DMS79 (cell line): ENCODE measurements around the gene SDHAF3.
A peak's percentile ranks its signal among the peaks of the same experiment; 100 is the strongest.
"Not testable (repeated sequence)": the region's sequence is repeated elsewhere in the genome, so short reads cannot be mapped to it uniquely, and the experiment has no call there.

ENCODE experiments used
- DNase-seq: peaks from one replicate; lab custom pipeline; 2025; lab: John Stamatoyannopoulos, UW

The SDHAF3 gene

DNA sequence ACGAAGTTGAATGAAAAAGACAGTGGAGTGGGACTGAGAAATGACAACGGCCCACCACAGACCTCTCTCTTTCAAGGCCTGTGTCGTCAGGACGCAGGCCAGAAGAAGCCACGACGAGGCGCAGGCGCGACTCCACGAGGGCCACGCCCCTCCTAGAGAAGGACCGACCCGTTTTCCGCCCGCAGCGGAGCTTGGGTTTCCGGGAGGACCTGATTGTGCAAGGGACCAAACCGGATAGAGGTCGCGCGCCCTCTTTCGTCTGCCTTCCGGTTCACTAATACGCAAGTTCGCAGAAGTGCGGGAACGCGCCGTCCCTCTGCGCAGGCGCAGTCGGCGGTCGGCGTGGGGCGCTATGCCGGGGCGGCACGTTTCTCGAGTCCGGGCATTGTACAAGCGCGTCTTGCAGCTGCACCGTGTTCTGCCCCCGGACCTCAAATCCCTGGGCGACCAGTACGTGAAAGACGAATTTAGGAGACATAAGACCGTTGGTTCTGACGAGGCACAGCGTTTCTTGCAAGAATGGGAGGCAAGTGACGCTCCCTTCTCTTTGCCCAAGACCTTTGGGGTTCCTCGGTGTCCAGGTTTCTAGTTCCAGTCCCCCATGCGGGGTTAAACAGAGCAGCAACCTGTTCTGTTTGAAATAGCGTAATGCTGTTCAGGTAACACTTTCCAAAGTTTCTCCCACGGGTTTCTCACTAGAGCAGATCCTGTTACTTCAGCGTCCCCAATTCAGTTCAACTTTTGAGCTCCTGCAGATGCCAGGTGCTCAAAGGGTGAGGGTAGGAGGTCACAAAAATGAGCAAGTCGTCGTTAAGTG, at the start of gene SDHAF3:
SDHAF3 (plus strand) TSS at position 327 of the 817 bp plus-strand sequence; CDS start at position 353, 26 bp downstream.
- DNase-seq: peak; percentile 94

DNA sequence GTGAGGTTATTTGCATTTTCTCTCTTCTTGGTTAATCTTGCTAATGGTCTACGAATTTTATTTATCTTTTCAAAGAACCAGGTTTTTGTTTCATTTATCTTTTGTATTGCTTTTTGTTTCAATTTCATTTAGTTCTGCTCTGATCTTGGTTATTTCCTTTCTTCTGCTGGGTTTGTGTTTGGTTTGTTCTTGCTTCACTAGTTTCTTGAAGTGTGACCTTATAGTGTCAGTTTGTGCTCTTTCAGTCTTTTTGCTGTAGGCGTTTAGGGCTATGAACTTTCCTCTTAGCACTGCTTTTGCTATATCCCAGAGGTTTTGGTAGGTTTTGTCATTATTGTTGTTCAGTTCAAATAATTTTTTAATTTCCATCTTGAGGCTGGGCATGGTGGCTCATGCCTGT, 45.5 kb upstream of the SDHAF3 start:
- DNase-seq: not testable (repeated sequence)

- no peak for DNase-seq
Observed at GRCh38 chr7:97075928-97076327, 41.6 kb upstream of the SDHAF3 start.

- no peak for DNase-seq
Observed at GRCh38 chr7:97078023-97078969, 39.2 kb upstream of the SDHAF3 start.

- DNase-seq: no peak
Observed at GRCh38 chr7:97079300-97079699, 38.2 kb upstream of the SDHAF3 start.

GRCh38 chr7:97081521-97082300, 35.8 kb upstream of the SDHAF3 start:
- DNase-seq: no peak

GRCh38 chr7:97088364-97088763, 29.1 kb upstream of the SDHAF3 start:
- DNase-seq: no peak

- no peak for DNase-seq
Observed at GRCh38 chr7:97089771-97090170, 27.7 kb upstream of the SDHAF3 start.

- DNase-seq: no peak
Observed at GRCh38 chr7:97090761-97091353, 26.6 kb upstream of the SDHAF3 start.

- DNase-seq: no peak
Observed at GRCh38 chr7:97094284-97094930, 23.1 kb upstream of the SDHAF3 start.

DNA sequence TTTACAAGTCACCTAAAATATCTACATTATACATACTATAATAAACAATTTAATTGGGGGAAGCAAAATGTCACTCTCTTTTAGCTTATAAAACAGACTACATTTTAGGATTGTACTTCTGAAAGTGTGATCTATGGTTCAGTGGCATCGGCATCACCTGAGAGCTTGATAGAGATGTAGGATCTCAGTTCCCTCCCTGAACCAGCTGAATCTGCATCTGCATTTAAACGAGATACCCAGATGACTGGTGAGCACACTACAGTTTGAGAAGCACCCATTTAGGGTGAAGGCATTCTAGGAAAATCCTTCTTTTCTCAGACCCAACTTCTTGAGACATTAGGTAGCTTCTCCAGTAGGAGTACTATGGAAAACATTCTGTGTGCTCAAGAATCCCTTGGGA, 21.5 kb upstream of the SDHAF3 start:
- no peak for DNase-seq

DNA sequence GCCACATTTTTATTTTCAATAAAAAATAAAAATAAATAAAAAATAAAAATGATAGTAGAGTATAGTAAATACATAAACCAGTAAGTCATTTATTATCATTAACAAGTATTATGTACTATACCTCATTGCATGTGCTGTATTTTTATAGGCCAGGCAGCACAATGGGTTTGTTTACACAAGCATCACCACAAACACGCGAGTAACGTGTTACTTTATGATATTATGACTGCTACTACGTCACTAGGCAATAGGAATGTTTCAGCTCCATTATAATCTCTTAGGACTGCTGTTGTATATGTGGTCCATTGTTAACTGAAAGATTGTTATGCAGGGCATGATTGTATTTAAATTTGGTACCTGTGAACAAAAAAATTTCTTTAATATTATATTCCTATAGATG, 20.8 kb upstream of the SDHAF3 start:
- no peak for DNase-seq

GRCh38 chr7:97104719-97105238, 12.7 kb upstream of the SDHAF3 start:
- DNase-seq: peak; percentile 45

DNA sequence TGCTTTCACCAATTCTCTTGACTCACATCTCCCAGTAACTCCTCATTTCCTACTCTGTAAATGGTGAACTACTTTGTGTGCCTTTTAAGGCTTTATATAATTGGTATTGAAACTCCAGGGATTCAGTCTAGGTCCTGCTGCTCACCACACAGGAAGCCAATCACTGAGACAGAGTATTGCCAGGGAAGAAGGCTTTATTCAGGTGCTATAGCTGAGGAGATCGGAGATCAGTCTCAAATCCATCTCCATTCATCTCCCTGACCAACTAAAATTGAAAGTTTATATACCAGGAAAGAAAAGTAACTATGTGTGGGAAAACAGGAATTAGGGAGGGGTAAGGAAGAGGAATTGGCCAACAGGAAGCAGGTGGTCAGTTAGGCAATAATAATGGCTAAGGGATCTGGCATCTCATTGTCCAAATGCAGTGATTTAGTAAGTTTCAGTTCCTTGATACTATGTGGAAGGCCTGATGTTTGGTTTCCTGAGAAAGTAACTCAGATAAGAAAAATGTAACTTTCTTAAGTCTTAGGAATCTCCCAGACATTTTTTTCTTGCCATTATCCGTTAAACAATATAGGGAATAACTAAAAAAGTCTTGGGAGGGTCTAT, 10.2 kb upstream of the SDHAF3 start:
- DNase-seq: no peak

- DNase-seq: no peak
Observed at GRCh38 chr7:97116308-97116707, 1.2 kb upstream of the SDHAF3 start.

DNA sequence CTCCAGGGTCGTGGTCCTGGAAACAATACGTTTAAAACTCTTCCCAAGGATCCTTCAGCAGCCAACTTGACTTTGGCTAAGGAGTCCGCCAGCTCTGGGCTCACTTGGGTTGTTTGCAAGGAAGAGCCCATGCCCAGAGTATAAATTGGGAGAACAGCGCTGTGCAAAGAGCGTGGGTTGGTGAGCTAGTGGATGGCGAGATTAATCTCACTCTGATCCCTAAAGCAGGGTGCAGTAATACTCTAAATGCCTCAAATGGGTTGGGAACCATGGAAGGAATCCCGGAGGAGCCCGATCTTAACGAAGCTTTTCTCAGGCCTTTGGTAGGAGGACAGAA, 495 bp upstream of the SDHAF3 start:
- no peak for DNase-seq

- DNase-seq: no peak
Observed at GRCh38 chr7:97118306-97118917, 914 bp downstream of the SDHAF3 start.

- DNase-seq: no peak
Observed at GRCh38 chr7:97119747-97120146, 2.2 kb downstream of the SDHAF3 start.

DNA sequence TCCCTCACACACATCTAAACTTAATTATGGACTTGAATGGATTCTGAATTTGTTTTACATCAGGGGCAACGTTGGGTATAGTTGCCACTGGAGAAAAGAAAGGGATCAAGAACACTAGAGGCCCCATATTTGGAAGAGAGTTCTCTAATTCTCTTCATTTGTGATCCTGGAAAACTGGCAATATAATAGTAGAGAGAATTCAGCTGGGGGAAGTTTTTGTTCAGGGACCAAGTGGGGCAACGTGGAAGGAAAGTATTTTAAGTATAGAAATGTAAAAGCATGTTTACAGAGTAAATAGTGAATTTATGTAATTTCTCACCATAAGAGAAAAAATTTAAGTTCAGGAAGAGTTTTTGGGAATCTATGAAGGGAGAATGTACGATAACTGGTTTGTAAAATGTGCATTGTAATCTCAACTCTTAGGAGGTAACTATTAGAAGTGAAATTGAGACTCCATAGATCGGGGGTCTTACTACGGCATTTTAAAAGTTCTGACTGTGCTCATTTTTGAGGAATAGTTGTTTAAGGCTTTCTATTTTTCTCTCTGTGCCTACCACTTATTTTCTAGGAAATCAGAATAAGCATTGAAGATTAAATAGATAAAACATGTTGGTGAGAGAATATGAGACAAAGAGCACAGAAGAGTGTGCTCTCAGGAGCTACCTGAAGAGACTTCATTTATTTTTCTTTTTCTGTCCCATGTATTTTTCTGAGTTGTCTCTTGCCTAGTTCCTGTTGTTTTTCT, 3.4 kb downstream of the SDHAF3 start:
- no peak for DNase-seq
